Spleen (tissue), 11 donors: Measurements from ENCODE around the gene ACER3. TPM values are rescaled to one million over a fixed set of nuclear protein-coding genes. Genes with fewer than 3 reads are reported as not detected.

Source experiments
- DNase-seq: peaks from one replicate; pipeline ENCODE4 v3.0.0-alpha.2; 2020
- H3K27ac ChIP-seq, 8 donors: fragments of 200-600 bp; sonication (generic) in 7 of 8; 1 replicate in 4 of 8; 2 replicates in 4 of 8; pipeline versions ENCODE4 v1.5.0 to v1.8.0; 2016 to 2021; ENCODE audit warnings: inconsistent platforms in 4 of 8, mild to moderate bottlenecking in 4 of 8, moderate library complexity in 1 of 8
- H3K27me3 ChIP-seq, 7 donors: fragments of 200-600 bp; sonication (generic) in 6 of 7; replicated peaks in 1 of 7; 1 replicate in 4 of 7; 2 replicates in 3 of 7; pipeline versions ENCODE4 v1.5.0 to v1.8.0; 2016 to 2021; ENCODE audit warnings: inconsistent platforms in 3 of 7, mild to moderate bottlenecking in 1 of 7
- H3K36me3 ChIP-seq, 6 donors: fragments of 200-600 bp; sonication (generic) in 5 of 6; 1 replicate in 4 of 6; 2 replicates in 2 of 6; pipeline versions ENCODE4 v1.5.0 to v1.8.0; 2016 to 2021; ENCODE audit warnings: inconsistent platforms in 2 of 6
- H3K4me1 ChIP-seq, 6 donors: fragments of 200-600 bp; sonication (generic) in 5 of 6; 1 replicate in 3 of 6; 2 replicates in 3 of 6; pipeline versions ENCODE4 v1.5.0 to v1.8.0; 2016 to 2021; ENCODE audit warnings: inconsistent platforms in 3 of 6
- H3K4me3 ChIP-seq, 8 donors: fragments of 200-600 bp; sonication (generic) in 7 of 8; 1 replicate in 4 of 8; 2 replicates in 4 of 8; pipeline versions ENCODE4 v1.5.0 to v1.8.0; 2016 to 2021; ENCODE audit warnings: inconsistent platforms in 4 of 8, mild to moderate bottlenecking in 4 of 8, moderate library complexity in 2 of 8
- H3K9me3 ChIP-seq, 8 donors: fragments of 200-600 bp; sonication (generic) in 7 of 8; 1 replicate in 4 of 8; 2 replicates in 4 of 8; pipeline versions ENCODE4 v1.5.0 to v1.8.0; 2016 to 2021; ENCODE audit warnings: inconsistent platforms in 4 of 8
- POLR2A ChIP-seq, 3 donors: fragments of 450-650 bp; IDR thresholded peaks; one replicate each; pipeline ENCODE4 v1.5.1; 2017; ENCODE audit warnings: antibody characterized with exemption in 3 of 3, mild to moderate bottlenecking in 1 of 3
- POLR2AphosphoS5 ChIP-seq, 3 donors: sonication (generic); formaldehyde crosslinking; IDR thresholded peaks; one replicate each; pipeline ENCODE4 v1.5.1; 2017; ENCODE audit warnings: antibody characterized with exemption in 3 of 3
- WGBS, 5 donors: extraction: QIAGEN DNeasy Blood & Tissue Kit in 3 of 5; methylation state at CpG; one replicate each; pipeline versions ENCODE4 v1.1.5 to v1.1.7; 2013 to 2018; 5-methylcytosine and 5-hydroxymethylcytosine counted together
- intact Hi-C: fragments of 100-400 bp; cut with DNase I; formaldehyde crosslinking; loops from one replicate; pipeline ENCODE4 v1.15.0; 2023; ENCODE audit warnings: low total_unique reads
- polyA plus RNA-seq, 3 donors: library from polyadenylated mRNA; stranded (reverse); fragments of 200-250 nt; gene quantifications; one replicate each; pipeline ENCODE4 v1.2.1, GENCODE V29; 2013
- total RNA-seq, 7 donors: library from RNA; depleted of rRNA in 3 of 7; stranded (reverse); fragments of >200 nt in 3 of 7; fragmentation: NEBNext Ultra II Directional in 4 of 7; extraction: Animal tissue kit (Norgen Biotek cat#: 25700) in 4 of 7; gene quantifications; one replicate each; pipeline versions ENCODE4 v1.1.0 to v1.2.1, GENCODE V29; 2016 to 2021
- TF ChIP-seq, protein P1 (sequence below), 11 experiments: fragments of 200-600 bp in 7 of 11; fragments of 450-650 bp in 4 of 11; sonication (generic) in 4 of 11; IDR thresholded peaks in 8 of 11; conservative IDR thresholded peaks in 3 of 11; 1 replicate in 7 of 11; 2 replicates in 4 of 11; pipeline versions ENCODE4 v1.4.0 to v1.8.0; 2016 to 2021; ENCODE audit warnings: antibody characterized with exemption in 11 of 11, inconsistent platforms in 4 of 11, mild to moderate bottlenecking in 1 of 11
- donor health status: healthy with polysubstance abuse.
- donor health status: DM: no; HTN: no; CAD: no; lungs with moderate emphysema.
- donor health status: DM: no; HTN: no; CAD: no.
- donor health status: Bipolar disorder and iron deficiency.
- donor health status: healthy.
- donor health status: DM: no; HTN: no; CAD: no.
- donor health status: DM: yes; HTN: yes; CAD: no.

Gene ACER3
- total and polyA plus RNA-seq, 10 donors: 2.9 to 52.2 (median 32.1) TPM

DNA sequence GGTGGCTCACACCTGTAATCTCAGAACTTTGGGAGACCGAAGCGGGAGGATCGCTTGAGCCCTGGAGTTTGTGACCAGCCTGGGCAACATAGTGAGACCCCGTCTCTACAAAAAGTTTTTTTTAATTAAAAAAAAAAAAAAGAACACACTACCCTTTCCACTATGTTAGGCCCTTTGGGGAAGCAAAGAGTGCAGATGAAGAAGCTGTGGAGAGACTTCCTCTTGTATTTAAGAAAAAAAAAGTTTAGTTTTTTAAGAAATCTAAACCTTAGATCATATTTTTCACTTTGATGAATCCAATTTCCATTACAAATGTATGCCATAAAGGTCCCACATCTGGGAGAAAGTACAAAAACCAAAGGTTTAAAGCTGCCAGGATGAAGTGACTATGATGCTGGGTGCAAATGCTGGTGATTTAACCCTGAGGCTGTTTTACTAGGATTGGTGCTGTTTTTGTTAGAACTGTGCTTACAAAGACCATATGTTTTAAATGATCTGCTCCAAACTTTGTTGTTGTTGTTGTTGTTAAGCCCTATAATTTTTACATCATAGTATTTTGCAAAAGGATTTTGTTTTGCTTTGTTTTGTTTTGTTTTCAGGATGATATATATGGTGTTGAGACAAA lies 28.9 kb upstream of the ACER3 start:
- WGBS, 5 donors: 91 to 100% (median 93%) methylated on average over 4 of the region's 4 CpGs
- no peak for DNase-seq

DNA sequence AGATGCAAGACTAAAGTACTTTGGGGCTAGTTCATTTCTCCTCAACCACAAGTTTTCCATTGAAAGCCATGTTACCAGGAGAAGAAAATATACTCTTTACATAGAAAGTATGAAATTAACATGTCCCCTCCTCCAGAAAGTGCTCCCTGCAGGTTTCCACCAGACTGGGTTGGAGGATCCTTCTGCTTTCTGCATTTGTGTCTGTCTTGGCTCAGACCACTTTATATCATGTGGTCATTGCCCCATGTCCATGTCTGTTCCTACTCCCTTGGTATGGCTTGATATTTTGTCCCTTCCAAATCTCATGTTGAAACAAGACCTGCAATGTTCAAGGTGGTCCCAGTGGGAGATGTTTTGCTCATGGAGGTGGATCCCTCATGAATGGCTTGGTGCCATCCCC lies 28.4 kb upstream of the ACER3 start:
- TF ChIP-seq POLR2A (IDR thresholded peaks at IDR 0.05): no peak
- TF ChIP-seq, protein P1, sequence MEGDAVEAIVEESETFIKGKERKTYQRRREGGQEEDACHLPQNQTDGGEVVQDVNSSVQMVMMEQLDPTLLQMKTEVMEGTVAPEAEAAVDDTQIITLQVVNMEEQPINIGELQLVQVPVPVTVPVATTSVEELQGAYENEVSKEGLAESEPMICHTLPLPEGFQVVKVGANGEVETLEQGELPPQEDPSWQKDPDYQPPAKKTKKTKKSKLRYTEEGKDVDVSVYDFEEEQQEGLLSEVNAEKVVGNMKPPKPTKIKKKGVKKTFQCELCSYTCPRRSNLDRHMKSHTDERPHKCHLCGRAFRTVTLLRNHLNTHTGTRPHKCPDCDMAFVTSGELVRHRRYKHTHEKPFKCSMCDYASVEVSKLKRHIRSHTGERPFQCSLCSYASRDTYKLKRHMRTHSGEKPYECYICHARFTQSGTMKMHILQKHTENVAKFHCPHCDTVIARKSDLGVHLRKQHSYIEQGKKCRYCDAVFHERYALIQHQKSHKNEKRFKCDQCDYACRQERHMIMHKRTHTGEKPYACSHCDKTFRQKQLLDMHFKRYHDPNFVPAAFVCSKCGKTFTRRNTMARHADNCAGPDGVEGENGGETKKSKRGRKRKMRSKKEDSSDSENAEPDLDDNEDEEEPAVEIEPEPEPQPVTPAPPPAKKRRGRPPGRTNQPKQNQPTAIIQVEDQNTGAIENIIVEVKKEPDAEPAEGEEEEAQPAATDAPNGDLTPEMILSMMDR (IDR thresholded peaks at IDR 0.05 in 8 of 11, conservative IDR thresholded peaks at IDR 0.05 in 3 of 11): no peak
- no peak for TF ChIP-seq POLR2AphosphoS5 (IDR thresholded peaks at IDR 0.05)

More for the DNA sequence above, 28.9 kb upstream of the ACER3 start:
- TF ChIP-seq POLR2AphosphoS5 (IDR thresholded peaks at IDR 0.05) (no peak), POLR2A (IDR thresholded peaks at IDR 0.05) (no peak)
- TF ChIP-seq, protein P1 (IDR thresholded peaks at IDR 0.05 in 8 of 11, conservative IDR thresholded peaks at IDR 0.05 in 3 of 11): no peak
- Histone ChIP-seq H3K36me3 (no peaks in the 10 kb centered on the region), H3K4me1 (peaks cover 0 to 28% (median 11%) of the 10 kb centered on the region in 6 donors), H3K9me3 (no peaks in the 10 kb centered on the region), H3K4me3 (no peak overlapping the region), H3K27ac (peak overlapping the region in 3 of 8 donors; percentile 16 to 39 (median 17)), H3K27me3 (no peaks in the 10 kb centered on the region)
- intact Hi-C loops: no loop called here

GRCh38 chr11:76834151-76834550 lies 26.6 kb upstream of the ACER3 start:
- no peak for DNase-seq
- H3K9me3 ChIP-seq: no peaks in the 10 kb centered on the region
- intact Hi-C loops: no loop called here
- H3K4me1 ChIP-seq: peaks cover 0 to 49% (median 21%) of the 10 kb centered on the region in 6 donors
- H3K27ac ChIP-seq: peak overlapping the region in 1 of 8 donors; percentile 28
- H3K27me3 ChIP-seq: no peaks in the 10 kb centered on the region
- H3K36me3 ChIP-seq: no peaks in the 10 kb centered on the region
- TF ChIP-seq POLR2A (IDR thresholded peaks at IDR 0.05) (no peak), POLR2AphosphoS5 (IDR thresholded peaks at IDR 0.05) (no peak)
- TF ChIP-seq, protein P1 (IDR thresholded peaks at IDR 0.05 in 8 of 11, conservative IDR thresholded peaks at IDR 0.05 in 3 of 11): no peak
- H3K4me3 ChIP-seq: no peak overlapping the region
- 80 to 95% (median 82%) methylated on average over 3 of the region's 3 CpGs for WGBS, 5 donors

More for the DNA sequence above, 28.4 kb upstream of the ACER3 start:
- no peak for DNase-seq
- intact Hi-C loops: no loop called here
- Histone ChIP-seq H3K4me3 (no peak overlapping the region), H3K4me1 (peaks cover 0 to 31% (median 13%) of the 10 kb centered on the region in 6 donors), H3K9me3 (no peaks in the 10 kb centered on the region), H3K27ac (peak overlapping the region in 1 of 8 donors; percentile 17), H3K27me3 (no peaks in the 10 kb centered on the region), H3K36me3 (no peaks in the 10 kb centered on the region)

- no peak for DNase-seq
- Histone ChIP-seq H3K9me3 (no peaks in the 10 kb centered on the region), H3K4me1 (peaks cover 0 to 53% (median 22%) of the 10 kb centered on the region in 6 donors), H3K4me3 (no peak overlapping the region), H3K36me3 (no peaks in the 10 kb centered on the region), H3K27me3 (no peaks in the 10 kb centered on the region), H3K27ac (peak overlapping the region in 1 of 8 donors; percentile 73)
- WGBS, 5 donors: 49 to 89% (median 52%) methylated on average over 2 of the region's 2 CpGs
- intact Hi-C loops: no loop called here
- no peak for TF ChIP-seq POLR2A (IDR thresholded peaks at IDR 0.05)
- TF ChIP-seq, protein P1 (IDR thresholded peaks at IDR 0.05 in 8 of 11, conservative IDR thresholded peaks at IDR 0.05 in 3 of 11): no peak
Observed at GRCh38 chr11:76835036-76835435, 25.7 kb upstream of the ACER3 start.
